Stimulated activated CD4-positive, alpha-beta T cell treated with anti-CD3 and anti-CD28 coated beads, Interleukin-4, amount 100 ng/mL, for 4 hours (primary cell): Measurements from ENCODE around the gene EHMT1.

Source experiments
- DNase-seq, 2 experiments: peaks; one replicate each; pipeline ENCODE4 v3.0.0-alpha.2; 2020

The EHMT1 gene

DNA sequence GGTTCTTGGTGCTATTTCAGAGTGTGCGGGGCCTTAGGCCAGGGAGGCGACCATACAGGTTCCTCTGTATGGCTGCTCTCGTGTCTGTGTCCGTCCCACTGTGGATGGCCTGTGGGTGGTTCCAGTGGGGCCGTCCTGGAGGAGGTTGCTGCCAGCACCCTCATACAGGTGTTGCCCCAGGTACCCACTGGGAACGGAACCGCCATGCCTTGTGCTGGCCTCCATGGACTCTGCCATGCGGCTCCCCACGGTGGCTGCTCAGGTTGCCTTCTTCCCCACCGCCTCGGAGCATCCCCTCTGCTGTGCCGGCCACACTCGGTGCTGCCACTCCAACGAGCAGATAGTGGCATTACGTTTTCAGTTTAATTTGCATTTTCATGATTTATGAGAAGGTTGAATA is 129.5 kb downstream of the EHMT1 start:
- no peak for DNase-seq

DNA sequence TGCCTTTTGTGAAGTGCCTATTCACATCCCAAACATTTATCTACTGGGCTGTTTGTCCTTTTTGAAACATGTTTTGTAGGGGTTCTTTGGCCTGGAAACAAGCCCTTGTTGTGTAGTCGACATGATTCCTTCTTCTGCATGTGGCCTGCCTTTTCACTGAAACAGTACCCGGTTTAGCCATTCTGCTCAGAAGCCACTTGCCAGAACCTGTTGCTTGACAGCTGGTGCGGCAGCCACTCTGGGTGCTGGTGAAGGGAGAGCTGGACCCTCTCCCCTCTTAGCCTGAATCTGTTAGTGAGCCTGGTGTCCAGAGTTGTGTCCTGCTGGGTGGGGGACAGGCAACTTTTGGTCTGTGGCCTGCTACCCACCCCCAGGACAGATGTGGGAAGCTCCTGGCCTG is 129.9 kb downstream of the EHMT1 start:
- no peak for DNase-seq

DNA sequence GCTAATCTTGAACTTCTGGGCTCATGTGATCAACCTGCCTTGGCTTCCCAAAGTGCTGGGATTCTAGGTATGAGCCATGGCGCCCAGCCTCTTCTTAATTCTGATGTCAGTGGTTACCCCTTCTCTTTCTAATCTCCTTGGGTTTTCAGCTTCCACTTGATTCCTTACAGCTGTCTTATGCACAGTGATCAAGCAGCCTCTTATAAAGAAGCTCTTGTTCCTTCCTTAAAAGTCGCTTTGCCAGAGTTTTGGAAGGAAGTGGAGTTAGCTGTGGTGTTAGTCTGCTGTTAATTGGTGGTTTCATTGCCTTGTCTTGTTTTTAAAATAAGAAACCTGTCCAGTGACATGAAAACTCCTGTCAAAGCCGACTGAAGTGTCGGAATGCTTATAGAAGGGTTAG is 130.7 kb downstream of the EHMT1 start:
- no peak for DNase-seq

DNA sequence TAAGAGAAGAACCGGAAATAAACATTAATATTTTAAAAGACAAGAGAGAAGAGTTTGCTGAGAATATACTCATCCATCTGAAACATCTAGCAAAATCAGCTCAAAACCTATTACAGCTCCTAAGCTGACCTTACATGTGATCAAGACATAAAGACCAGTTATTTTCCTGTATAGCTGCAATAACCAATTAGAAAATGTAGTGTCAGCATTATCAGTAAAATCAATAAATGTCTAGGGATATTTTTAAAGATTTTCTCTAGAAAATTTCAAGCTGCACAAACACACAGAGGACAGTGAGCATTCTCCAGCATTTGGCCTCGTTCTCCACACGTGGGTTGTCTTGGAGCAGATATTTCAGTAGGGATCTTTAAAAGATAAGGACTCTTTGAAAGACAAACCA is 131.2 kb downstream of the EHMT1 start:
- no peak for DNase-seq

DNA sequence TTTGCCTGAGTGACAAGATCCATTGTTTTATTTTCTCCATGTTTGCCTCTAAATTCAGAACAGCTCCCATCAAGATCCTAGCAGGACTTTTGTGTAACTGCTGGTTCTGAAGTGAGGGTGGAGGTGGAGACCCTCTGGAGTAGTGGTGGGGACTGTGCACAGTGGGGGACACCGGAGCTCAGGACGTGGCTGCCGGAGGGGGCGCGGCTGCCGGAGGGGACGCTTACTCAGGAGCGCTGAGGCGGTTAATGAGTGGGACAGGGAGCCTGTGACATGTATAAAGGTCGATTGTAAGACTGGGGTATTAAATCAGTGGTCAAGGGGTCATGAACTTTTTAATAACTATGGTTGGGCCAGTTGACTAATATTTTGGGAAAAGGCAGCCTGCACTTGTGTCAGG is 131.8 kb downstream of the EHMT1 start:
- DNase-seq: no peak

DNA sequence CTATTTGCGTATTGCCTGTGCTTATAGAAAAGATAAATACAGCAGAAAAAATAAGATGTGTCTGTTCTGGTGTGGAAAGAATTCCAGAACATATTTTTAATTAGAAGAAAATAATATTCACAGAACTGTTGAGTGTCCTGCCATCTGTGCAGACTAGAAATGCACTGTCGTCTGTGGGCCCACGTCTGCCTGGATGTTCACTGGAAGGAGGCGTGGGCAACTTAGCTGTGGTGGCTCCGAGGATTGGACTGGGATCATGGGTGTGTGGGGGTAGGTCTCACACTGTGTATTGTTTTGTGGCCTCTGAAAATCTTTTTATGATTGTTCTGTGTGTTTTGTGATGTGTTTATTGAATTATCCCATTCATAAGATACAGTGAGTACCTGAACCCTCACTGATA is 132.8 kb downstream of the EHMT1 start:
- DNase-seq: no peak

DNA sequence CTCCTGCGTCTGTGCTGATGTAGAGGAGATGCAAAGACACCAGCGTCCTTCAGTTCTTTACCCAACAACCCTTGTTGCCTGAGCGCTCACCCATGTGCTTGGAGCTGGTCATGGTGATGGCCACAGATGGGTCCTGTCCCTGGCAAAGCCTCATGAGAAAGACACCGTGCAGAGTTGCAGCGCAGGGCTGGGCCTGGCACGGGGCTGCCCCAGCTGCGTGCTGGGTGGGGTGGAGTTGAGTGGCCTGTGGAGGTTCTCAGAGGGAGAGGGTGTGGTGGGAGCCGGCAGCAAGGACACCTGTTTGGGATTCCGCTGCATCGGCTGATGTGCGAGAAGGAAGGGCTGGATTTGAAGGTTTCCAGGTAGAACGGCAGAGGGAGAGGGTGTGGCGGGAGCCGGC is 133.6 kb downstream of the EHMT1 start:
- DNase-seq: no peak

DNA sequence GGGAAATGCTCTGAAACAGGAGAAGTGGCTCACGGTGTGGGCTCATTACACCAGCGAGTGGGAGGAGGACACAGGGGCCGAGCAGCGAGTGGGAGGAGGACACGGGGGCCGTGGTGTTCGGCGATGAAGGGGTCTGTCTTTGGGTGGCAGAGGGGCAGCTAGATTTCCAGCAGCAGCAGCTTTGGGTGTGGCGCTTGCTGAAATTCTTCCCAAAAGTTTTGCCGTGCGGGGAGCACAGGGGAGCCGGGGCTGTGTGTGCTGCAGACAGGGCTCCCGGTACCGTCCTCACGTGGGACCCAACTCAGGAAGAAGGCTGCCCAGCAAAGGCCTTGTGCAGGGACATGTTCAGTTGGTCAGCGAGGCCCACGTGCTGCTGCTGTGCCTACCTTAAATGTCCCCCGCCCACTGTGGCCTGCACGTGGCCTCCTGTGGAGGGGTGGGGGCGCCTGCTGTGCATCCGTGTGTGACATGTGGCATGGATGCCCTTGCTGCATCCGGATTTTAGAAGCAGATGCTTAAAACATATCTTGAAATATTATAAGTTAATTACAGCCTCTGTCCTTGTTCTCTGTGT is 134.5 kb downstream of the EHMT1 start:
- no peak for DNase-seq

DNA sequence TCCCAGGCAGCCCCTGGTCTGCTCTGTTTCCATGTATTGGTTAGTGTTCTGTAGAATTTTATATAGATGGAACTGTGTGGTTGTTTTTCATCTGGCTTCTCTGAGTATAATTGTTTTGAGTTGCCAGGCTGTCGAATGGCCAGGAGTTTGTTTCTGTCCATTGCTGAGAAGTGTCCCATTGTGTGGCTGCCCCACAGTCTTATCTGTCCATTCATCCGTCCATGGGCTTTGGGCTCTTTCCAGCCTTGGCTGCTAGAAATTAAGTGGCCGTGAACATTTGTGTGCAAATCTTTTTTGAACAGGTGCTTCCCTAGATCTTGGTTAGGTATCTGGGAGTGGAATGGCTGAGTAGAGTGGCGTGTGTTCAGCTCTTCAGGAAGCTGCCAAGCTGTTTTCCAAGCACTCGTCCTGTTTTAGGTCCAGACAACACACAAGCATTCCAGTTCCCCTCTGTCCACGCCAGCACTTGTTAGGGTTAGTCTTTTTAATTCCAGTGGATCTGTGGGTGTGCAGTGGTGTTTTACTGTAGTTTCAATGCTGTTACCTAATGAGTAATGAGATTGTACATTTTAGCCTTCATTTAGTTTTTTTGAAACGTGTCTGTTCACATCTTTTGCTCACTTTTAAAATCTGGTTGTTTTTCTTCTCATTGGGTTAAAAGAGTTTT is 136.6 kb downstream of the EHMT1 start:
- no peak for DNase-seq

DNA sequence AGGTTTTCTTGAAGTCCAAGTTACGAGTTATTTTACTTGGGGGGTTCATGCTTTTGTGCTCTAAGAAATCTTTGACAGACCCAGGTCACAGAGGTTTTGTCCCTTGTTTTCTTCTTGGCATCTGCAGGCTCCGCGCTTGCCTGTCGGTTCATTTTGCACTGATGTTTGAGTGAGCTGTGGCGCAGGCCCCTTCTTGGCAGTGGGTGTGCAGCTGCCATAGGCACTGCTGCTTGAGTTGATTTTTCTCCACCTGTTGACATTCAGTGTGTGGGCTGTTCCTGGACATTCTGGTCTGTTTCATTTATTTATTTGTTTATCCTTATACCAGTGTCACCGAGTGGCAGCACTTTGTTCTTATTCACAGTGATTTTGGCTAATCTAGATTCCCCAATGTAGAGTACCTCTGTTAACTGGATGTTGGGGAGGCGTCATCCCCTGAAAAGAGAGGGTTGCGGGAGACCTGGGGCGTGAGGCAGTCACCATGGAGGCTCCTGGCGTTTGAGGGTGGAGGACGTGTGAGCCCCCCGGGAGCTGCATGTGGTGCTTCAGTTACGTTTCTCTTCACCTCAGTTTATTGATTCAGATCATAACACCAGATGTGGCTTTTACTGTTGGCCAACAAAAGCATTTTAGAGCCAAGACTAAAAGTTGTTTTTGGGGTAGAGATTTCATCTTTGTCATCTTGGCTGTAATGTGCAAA is 137.4 kb downstream of the EHMT1 start:
- no peak for DNase-seq

DNA sequence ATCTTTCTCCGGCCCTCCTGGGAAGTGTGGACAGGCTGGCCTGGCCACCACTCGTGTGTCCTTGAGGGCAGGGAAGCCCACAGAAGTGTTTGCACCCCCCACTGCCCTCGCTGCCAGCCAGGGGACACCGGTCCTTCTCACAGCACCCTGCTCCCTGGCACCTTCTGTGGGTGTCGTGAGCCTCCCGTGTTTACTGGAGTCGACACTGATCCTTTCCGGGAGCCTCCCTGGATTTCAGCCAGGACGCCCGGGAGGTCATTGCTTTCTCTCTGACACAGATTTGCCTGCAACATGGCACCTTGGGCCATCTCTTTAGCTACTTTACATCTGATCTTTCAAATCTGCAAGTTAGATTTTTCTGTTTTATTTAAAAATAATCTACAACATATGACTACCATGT is 138.3 kb downstream of the EHMT1 start:
- no peak for DNase-seq

DNA sequence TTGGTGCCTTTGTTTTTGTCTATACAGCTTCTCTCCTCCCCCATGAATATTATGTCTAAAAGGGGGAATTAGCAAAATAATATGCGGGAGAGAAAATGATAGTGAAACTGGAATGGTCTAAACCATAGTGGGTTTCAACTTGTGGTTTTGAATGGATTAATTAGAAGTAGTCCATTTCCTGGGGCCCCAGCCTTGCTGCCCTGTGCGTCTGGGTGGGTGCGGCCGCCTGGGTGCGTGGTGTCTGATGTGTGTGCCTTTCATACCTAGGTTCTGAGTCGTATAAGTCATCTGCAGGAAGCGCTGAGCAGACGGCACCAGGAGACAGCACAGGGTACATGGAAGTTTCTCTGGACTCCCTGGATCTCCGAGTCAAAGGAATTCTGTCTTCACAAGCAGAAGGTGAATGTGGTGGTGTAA is 138.8 kb downstream of the EHMT1 start:
- peak; percentile 25 to 28 for DNase-seq

DNA sequence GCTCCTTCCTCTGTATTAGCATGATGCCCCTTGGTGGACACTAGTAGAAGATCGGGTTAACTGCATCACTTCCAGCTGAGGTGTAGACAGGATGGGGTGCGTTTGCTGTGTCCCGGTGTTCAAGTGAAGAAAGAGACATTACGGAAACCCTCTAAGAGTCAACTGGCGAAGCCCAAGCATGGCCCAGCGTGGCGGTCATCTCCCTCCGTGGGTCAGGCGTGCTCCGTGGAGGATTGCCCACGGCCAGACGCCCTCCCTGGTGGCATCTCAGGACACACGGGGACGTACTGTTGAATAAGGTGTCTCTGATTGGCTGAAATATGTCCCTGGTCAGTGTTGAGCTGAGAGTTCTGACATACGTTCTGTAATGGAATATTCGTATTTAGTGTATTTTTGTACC is 139.3 kb downstream of the EHMT1 start:
- DNase-seq: no peak

DNA sequence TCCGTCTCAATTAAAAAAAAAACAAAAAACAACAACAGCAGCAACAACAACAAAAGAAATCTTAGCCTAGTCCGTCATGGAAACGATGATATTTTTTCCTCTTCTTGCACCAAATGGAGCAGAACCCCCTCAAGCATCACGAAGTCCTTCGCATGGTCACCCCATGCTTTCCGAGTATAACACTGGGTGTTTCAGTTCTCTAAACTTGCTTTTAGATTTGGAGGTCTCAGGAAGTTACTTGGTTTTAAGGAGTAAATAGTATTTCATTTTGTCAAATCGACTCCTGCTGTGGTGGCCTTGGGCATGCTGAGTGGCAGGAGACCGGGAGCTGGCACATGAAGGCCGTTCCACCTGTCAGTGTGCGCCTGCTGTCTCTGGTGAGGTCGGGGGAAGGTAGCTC is 140.3 kb downstream of the EHMT1 start:
- no peak for DNase-seq

DNA sequence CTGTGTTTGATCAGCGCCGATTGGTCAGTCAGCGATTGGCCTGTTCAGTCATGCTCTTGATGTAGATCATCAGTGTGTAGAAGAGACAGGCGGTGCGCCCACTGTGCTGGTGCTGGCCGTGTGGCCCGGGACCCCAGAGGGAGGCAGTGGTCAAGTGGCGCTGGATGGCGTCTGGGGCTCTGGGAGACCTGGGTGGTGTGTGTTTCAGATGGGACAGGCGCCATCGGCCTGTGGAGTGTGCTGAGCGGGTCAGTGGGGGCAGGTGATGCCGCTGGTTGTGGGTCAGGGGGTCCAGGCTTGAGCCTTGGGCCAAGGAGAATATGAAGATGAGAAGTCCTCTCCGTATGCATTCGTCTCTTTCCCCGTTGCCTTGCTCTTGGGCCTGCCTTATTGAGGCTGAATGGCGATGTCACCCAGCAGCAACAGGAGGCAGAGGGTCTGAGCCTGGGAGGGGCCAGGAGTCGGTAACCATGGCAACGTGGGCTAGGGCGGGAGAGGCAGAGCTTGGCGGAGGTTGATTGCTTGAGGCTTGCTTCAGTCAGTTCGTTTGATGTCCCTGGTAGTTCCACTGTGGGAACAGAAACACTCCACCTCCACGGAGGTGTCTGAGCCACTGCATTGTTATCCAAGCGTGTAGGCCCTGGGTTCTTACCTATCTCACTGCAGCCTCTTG is 141.0 kb downstream of the EHMT1 start:
- no peak for DNase-seq

DNA sequence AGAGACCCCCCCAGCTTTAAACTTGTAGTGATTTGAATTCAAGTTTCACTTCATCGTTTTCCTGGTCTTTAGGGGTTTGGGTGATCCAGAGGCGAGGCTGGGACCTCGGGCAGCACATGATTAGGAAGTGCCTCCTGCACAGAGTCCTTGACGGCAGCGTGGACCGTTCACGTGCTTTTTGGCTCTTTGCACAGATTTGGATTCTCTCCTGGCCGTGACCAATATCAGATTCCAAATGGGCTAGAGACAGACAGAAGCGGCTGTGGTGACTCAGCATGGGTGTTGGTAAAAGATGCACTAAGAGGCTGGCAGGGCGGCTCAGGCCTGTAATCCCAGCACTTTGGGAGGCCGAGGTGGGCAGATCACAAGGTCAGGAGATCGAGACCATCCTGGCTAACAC is 141.6 kb downstream of the EHMT1 start:
- no peak for DNase-seq

DNA sequence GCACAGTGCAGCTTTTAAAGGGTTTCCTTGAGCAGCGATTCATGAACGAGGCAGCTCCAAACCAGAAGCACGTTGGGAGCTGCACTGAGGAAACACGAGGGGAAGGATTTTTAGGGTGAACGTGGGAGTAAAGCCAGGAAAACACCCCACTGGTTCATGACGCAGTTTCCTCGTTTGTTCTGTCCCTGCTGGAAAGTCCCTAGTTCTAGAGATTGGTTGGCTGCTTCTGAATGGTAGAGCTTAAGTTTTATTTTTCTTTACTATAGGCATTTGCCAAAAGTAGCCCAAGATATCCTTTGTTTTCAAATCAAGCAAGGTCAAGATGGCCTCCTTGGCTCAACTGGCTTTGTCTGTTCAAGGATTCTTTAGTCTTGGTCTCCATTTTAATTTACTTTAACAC is 142.2 kb downstream of the EHMT1 start:
- DNase-seq: peak in 1 of 2 experiments; percentile 20

DNA sequence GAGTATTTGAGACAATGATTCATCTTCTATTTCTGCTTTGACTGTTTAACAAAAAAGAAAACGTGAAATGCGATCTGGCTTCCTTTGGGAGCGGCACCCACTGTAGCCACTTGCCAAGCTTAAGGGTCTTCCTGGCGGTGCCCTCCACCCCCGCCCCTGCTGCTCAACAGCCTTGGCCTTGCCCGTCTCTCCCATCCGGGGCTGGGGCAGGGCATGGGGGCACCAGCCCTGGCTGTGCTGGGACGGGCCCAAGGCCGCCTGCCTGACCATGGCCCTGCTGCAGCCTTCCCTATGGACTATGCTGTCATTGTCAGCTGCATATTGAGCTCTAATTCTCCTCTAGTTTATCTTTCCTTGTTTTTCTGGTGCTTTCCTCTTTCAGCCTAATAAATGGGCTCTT is 143.0 kb downstream of the EHMT1 start:
- no peak for DNase-seq

DNA sequence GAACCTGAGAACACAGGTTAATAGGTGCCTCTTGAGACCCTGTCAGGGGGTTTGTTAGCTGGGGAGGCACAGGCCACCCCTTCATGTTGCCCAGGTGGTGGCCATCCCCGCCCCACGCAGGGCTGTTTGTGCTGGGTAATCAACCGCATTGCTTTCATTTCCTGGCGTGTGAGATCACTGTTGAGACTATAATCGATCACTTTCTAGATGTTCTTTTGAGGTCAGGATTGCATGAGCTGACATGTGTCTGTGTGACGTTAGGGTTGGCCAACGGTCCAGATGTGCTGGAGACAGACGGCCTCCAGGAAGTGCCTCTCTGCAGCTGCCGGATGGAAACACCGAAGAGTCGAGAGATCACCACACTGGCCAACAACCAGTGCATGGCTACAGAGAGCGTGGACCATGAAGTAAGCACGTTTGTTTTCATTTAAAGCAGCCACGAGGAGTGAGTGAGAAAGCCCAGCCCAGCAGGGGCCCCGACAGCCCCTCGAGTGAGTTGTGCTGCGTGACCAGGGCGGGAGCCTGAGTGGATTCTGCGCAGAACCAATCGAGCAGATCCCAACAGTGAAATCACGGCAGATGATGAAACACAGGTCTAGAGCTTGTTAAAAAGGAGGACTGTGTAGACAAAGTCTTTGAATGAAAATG is 143.7 kb downstream of the EHMT1 start:
- DNase-seq: no peak

DNA sequence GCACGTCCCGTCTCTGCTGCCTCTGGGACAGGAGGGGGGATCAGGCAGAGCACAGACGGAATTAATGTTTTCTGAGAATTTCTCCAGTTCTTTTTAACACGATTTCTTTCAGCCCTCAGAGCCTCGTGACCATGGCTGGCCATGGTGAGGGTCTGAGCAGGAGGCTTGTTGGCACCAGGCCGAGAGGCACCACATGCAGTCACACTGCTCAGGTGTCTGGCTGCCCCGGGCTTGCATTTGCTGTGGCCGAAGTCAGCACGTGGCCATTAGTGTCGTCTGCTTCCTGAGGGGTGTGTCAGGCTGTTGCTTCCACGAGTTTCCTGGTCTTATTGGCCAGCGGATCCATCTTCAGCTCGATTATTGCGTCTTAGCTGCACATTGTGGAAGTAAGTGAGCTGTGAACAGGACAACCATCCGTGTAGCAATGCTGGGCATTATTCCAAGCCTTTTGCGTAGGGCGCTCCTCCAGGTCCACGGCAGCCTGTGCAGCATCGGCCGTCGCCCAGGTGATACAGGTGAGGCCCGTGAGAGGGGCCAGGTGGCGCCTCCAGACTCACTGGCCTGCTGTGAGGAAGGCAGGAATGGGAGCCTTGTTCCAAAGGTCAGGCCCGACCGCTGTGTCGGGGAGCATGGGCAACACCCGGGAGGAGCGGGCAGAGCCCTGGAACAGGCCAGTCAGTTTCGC is 144.6 kb downstream of the EHMT1 start:
- DNase-seq: no peak

DNA sequence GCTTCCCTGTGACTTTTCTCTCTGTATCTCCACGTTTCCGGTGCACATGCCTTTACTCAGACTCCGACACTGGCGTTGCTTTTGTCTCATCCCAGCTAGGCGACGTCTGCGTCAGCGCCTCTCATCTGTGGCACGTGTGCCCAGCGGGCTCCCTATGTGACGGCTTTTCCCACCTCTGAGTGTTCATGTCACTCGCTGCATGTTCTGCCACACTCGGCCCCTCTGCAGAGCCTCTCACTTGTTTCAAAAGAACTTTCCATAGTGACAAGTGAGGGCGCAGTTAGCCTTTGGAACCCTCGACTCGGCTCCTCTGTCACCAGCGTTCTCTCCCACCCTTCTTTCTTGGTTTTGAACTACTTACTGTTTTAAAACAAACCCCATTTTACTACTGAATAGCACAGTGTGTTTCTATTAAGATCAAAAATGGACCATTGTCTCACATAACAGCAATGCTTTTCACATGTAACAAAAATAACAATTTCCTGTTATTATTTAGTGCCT is 145.4 kb downstream of the EHMT1 start:
- no peak for DNase-seq

DNA sequence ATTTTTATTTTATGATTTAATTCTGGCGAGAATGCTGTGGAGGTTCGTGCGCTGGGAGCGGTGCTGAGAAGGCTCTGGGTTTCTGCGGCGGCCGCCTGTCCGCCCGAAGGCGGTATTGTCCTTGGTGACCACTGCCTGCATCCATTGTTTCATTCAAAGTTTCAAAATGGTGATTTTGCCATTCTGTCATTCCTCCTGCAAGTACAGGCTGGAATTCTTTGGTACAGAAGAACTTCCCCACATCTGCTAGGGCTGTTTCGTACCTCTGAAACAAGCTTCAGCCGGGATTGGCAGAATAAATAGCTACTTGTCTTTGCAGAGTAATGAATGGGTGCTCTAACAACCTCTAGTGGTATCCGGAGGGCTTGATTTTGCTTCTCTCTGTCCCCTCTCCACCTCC is 146.2 kb downstream of the EHMT1 start:
- no peak for DNase-seq

DNA sequence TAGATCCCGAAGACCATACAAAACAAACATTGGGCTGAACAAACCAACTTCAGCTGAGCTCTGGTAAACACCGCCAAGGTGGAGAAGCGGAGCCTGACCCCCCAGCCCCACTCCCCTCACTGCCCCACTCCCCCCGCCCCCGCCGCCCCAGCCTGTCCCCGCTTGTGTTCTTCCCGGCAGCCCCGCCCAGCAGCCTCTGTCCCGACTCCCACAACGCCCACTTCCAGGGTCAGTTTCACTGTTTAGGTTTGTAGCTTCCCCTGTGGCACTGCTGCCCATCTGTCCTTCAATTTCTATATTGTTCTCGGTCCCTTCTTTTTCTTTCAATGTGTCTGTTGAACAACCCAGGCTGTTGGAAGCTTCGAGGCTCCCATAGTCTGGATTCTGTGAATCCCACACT is 146.7 kb downstream of the EHMT1 start:
- DNase-seq: no peak
